HAP-1 (cell line): ENCODE measurements around the gene DPH2.

Experiments used
- DNase-seq, 2 experiments: peaks; one replicate each; pipeline ENCODE4 v3.0.0-alpha.2; 2016 to 2020; ENCODE audit warnings: low spot score in 2 of 2
- H3K27me3 ChIP-seq: fragments of 250-450 bp; sonication (Bioruptor Pico); 2 replicates; pipeline ENCODE4 v1.5.1; 2020; ENCODE audit warnings: low read depth, mild to moderate bottlenecking, moderate library complexity
- H3K36me3 ChIP-seq: fragments of 250-450 bp; sonication (Bioruptor Pico); replicated peaks from 2 replicates; pipeline ENCODE4 v1.5.1; 2020; ENCODE audit warnings: mild to moderate bottlenecking
- H3K4me1 ChIP-seq: fragments of 250-450 bp; sonication (Bioruptor Pico); 2 replicates; pipeline ENCODE4 v1.5.1; 2020; ENCODE audit warnings: mild to moderate bottlenecking
- H3K4me3 ChIP-seq: fragments of 250-450 bp; sonication (Bioruptor Pico); 2 replicates; pipeline ENCODE4 v1.5.1; 2020; ENCODE audit warnings: mild to moderate bottlenecking, moderate library complexity
- H3K9me3 ChIP-seq: fragments of 250-450 bp; sonication (Bioruptor Pico); 2 replicates; pipeline ENCODE4 v1.5.1; 2020; ENCODE audit warnings: mild to moderate bottlenecking, moderate library complexity
- in situ Hi-C: fragments of 300-500 bp; cut with MboI; formaldehyde crosslinking; loops from 3 replicates; pipeline ENCODE4 v1.14.3; 2020; ENCODE audit warnings: low sequenced_read_pairs, inconsistent platforms, mixed read lengths

Gene DPH2

GRCh38 chr1:43965316-43965715 lies 4.5 kb upstream of the DPH2 start:
- in situ Hi-C loops: no loop called here
- H3K9me3 ChIP-seq: no peaks in the 10 kb centered on the region
- no peak overlapping the region for H3K4me3 ChIP-seq
- peaks cover 10% of the 10 kb centered on the region for H3K36me3 ChIP-seq
- no peak for DNase-seq
- no peaks in the 10 kb centered on the region for H3K27me3 ChIP-seq
- no peaks in the 10 kb centered on the region for H3K4me1 ChIP-seq

DNA sequence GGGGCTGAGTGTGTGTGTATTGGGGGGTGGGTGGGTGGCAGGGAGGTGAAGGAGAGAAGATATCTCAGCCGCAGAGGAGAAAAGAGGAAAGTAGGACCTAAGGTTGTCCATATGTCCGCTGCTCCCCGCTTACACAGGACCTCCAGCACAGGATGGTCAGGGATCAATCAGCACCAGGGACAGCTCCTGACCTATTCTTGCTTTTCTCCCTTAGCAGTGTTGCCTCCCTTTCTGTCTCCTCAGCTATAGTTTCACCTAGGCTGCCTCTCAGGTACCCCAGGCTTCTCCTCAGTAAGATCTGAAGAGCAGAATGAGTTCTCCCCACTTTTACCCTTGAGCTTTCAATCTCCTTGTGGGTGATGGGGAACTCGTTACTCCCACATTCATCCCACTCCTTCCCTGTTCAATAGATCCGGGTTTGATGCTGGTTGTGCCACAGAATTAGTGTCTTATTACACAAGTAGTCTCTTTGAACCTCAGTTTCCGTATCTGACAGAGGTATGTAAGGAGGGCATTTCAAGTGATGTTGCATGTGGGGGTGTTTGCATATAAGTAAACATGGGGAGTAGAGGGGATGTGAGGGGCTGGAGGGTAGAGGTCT lies 1.4 kb upstream of the DPH2 start:
- no peak overlapping the region for H3K4me3 ChIP-seq
- DNase-seq: peak in 1 of 2 experiments; percentile 68
- no peaks in the 10 kb centered on the region for H3K27me3 ChIP-seq
- H3K4me1 ChIP-seq: no peaks in the 10 kb centered on the region
- H3K36me3 ChIP-seq: peaks cover 22% of the 10 kb centered on the region
- no peaks in the 10 kb centered on the region for H3K9me3 ChIP-seq
- in situ Hi-C loops: no loop called here

- in situ Hi-C loops: no loop called here
- H3K9me3 ChIP-seq: no peaks in the 10 kb centered on the region
- peaks cover 22% of the 10 kb centered on the region for H3K36me3 ChIP-seq
- no peaks in the 10 kb centered on the region for H3K27me3 ChIP-seq
- no peak for DNase-seq
- H3K4me3 ChIP-seq: peak overlapping the region; percentile 70; the same call in 1 of the 2 replicates
- no peaks in the 10 kb centered on the region for H3K4me1 ChIP-seq
Observed at GRCh38 chr1:43969416-43969745, 429 bp upstream of the DPH2 start.

GRCh38 chr1:43970502-43970901 lies 692 bp downstream of the DPH2 start:
- Histone ChIP-seq H3K4me1 (no peaks in the 10 kb centered on the region), H3K9me3 (no peaks in the 10 kb centered on the region), H3K27me3 (no peaks in the 10 kb centered on the region), H3K4me3 (peak overlapping the region; percentile 70), H3K36me3 (peaks cover 25% of the 10 kb centered on the region)
- in situ Hi-C loops: no loop called here
- DNase-seq: no peak

DNA sequence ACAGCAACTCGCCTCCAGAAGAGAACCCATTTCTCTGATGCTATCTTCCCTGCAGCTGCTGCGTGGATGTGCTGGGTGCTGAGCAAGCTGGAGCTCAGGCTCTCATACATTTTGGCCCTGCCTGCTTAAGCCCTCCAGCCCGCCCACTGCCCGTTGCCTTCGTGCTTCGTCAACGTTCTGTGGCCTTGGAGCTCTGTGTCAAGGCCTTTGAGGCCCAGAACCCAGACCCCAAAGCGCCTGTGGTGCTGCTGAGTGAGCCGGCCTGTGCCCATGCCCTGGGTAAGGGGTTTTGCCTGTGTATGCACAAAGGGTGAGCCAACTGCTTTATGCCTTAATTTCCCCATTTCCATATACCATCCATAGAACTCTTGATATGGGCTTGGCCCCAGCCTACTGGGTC lies 1.1 kb downstream of the DPH2 start:
- Histone ChIP-seq H3K27me3 (no peaks in the 10 kb centered on the region), H3K4me1 (no peaks in the 10 kb centered on the region), H3K36me3 (peaks cover 25% of the 10 kb centered on the region), H3K9me3 (no peaks in the 10 kb centered on the region), H3K4me3 (peak overlapping the region; percentile 70)
- no peak for DNase-seq
- in situ Hi-C loops: no loop called here

DNA sequence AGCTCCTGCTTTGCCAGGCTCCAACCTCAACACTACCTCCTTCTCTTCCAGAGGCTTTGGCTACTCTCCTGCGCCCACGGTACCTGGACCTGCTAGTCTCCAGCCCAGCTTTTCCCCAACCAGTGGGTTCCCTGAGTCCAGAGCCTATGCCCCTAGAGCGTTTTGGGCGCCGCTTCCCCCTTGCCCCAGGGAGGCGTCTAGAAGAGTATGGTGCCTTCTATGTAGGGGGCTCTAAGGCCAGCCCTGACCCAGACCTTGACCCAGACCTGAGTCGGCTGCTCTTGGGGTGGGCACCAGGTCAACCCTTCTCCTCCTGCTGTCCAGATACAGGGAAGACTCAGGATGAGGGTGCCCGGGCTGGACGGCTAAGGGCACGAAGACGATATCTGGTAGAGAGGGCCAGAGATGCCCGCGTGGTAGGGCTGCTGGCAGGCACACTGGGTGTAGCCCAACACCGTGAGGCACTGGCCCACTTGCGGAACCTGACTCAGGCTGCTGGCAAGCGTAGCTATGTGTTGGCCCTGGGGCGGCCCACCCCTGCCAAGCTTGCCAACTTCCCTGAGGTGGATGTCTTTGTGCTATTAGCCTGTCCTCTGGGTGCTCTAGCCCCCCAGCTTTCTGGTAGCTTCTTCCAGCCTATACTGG lies 1.6 kb downstream of the DPH2 start:
- no peak for DNase-seq
- H3K4me1 ChIP-seq: peaks cover 3% of the 10 kb centered on the region; the same call in 1 of the 2 replicates
- in situ Hi-C loops: no loop called here
- no peak overlapping the region for H3K4me3 ChIP-seq
- H3K27me3 ChIP-seq: no peaks in the 10 kb centered on the region
- peaks cover 29% of the 10 kb centered on the region for H3K36me3 ChIP-seq
- H3K9me3 ChIP-seq: no peaks in the 10 kb centered on the region

- Histone ChIP-seq H3K27me3 (no peaks in the 10 kb centered on the region), H3K4me3 (peak overlapping the region; percentile 92), H3K4me1 (peaks cover 25% of the 10 kb centered on the region), H3K9me3 (no peaks in the 10 kb centered on the region), H3K36me3 (peaks cover 49% of the 10 kb centered on the region)
- no peak for DNase-seq
- in situ Hi-C loops: no loop called here
Observed at GRCh38 chr1:43973981-43974442, 4.2 kb downstream of the DPH2 start.

GRCh38 chr1:43974443-43975248 lies 4.8 kb downstream of the DPH2 start, which contains the start of gene ATP6V0B:
ATP6V0B (plus strand) TSS chr1:43974960; CDS start chr1:43975041, 81 bp downstream.
- peaks cover 25% of the 10 kb centered on the region for H3K4me1 ChIP-seq

DNA sequence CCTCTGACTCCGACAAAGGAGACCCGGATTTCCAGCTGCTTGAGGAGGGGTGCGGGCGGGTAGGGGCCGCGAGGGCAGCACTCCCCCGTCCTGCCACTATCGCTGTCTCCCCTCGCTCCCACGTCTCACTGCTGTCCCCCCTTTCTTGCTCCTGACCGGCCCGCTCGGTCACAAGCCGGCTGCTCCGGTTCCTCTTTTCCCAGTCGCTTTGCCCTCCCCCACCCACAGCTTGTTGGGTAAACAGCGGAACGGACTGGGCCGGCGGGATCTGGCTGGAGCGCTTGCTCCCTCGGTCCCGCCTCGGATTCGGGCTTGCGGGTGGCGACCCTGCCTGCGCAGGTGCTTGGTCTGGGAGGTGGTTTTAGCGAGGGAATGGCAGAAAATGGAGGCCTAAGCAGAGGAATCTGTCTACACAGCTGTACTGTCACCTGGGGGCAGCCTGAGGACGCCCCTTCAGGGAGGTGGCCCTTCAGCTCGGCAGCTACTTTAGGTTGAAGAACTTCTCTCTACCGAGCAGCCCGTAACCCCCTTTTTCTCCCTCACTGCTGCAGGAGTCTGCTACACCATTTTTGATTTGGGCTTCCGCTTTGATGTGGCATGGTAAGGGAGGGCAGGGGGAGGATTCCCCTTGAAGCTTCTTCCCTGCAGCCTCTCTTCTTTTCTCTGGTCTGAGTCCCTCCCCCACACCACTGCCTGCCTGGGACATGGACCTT lies 5.6 kb downstream of the DPH2 start:
- Histone ChIP-seq H3K9me3 (no peaks in the 10 kb centered on the region), H3K36me3 (peaks cover 49% of the 10 kb centered on the region), H3K4me1 (peaks cover 31% of the 10 kb centered on the region), H3K4me3 (peak overlapping the region; percentile 92), H3K27me3 (no peaks in the 10 kb centered on the region)
- in situ Hi-C loops: no loop called here
- DNase-seq: peak in 1 of 2 experiments; percentile 38

More at GRCh38 chr1:43974443-43975248, 4.8 kb downstream of the DPH2 start, which contains the start of gene ATP6V0B:
- DNase-seq: peak; percentile 92 to 98
- in situ Hi-C loops: no loop called here
- no peaks in the 10 kb centered on the region for H3K9me3 ChIP-seq
- no peaks in the 10 kb centered on the region for H3K27me3 ChIP-seq
- H3K36me3 ChIP-seq: peaks cover 49% of the 10 kb centered on the region
- H3K4me3 ChIP-seq: peak within 1 kb of the TSS; percentile 92

DNA sequence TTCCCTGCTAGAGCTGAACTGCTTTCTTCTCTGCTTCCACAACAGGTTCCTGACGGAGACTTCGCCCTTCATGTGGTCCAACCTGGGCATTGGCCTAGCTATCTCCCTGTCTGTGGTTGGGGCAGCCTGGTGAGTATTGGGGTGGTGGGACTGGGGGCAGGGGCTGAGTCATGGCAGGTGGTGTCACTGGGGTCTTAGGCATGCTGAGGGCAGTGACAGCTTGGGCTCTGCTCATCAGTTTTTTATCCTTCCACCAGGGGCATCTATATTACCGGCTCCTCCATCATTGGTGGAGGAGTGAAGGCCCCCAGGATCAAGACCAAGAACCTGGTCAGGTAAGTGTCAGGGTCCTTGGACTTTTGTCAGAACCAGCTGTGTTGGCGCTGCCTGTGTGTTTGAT lies 6.2 kb downstream of the DPH2 start:
- H3K4me1 ChIP-seq: peaks cover 34% of the 10 kb centered on the region
- H3K9me3 ChIP-seq: no peaks in the 10 kb centered on the region
- no peak for DNase-seq
- H3K36me3 ChIP-seq: peaks cover 46% of the 10 kb centered on the region
- H3K4me3 ChIP-seq: peak overlapping the region; percentile 92
- H3K27me3 ChIP-seq: no peaks in the 10 kb centered on the region
- in situ Hi-C loops: no loop called here

GRCh38 chr1:43976890-43977289 lies 7.1 kb downstream of the DPH2 start:
- in situ Hi-C loops: no loop called here
- Histone ChIP-seq H3K4me1 (peaks cover 34% of the 10 kb centered on the region), H3K9me3 (no peaks in the 10 kb centered on the region), H3K27me3 (no peaks in the 10 kb centered on the region), H3K4me3 (no peak overlapping the region), H3K36me3 (peaks cover 46% of the 10 kb centered on the region)
- DNase-seq: no peak

- Histone ChIP-seq H3K4me3 (no peak overlapping the region; the same call in 1 of the 2 replicates), H3K36me3 (peaks cover 47% of the 10 kb centered on the region), H3K27me3 (no peaks in the 10 kb centered on the region), H3K4me1 (peaks cover 34% of the 10 kb centered on the region), H3K9me3 (no peaks in the 10 kb centered on the region)
- in situ Hi-C loops: no loop called here
- no peak for DNase-seq
Observed at GRCh38 chr1:43977376-43978263, 7.8 kb downstream of the DPH2 start.

DNA sequence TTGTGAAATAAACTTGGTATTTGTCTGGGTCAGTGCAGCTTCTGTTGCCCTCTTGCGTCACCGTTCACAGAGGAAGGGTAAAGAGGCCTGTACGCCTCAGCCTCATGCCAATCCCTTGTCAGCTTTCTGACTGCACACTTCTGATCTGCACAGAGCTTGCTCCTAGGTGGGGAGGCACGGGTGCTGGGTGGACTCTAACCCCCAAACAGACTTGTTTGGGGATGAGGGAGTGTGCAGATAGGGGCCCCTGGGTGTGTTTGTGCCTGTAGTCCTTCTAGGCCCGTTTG lies 8.4 kb downstream of the DPH2 start:
- Histone ChIP-seq H3K27me3 (no peaks in the 10 kb centered on the region), H3K9me3 (no peaks in the 10 kb centered on the region), H3K4me1 (peaks cover 34% of the 10 kb centered on the region), H3K4me3 (peak overlapping the region; percentile 53), H3K36me3 (peaks cover 41% of the 10 kb centered on the region)
- DNase-seq: no peak
- in situ Hi-C loops: no loop called here
